HepG2 (cell line): ENCODE data around the gene TPRG1L. TPM values are rescaled to one million over a fixed set of nuclear protein-coding genes. Genes with fewer than 3 reads are reported as not detected.

ENCODE experiments used
- ARHGAP35 ChIP-seq: sonication (generic); formaldehyde crosslinking; IDR thresholded peaks from 2 replicates; pipeline ENCODE4 v1.9.0; 2022; ENCODE audit warnings: mild to moderate bottlenecking, inconsistent platforms, moderate library complexity, missing genetic modification reagents, borderline replicate concordance
- ASH2L ChIP-seq: fragments of 300-600, 200-600 bp; sonication (generic); IDR thresholded peaks from 2 replicates; pipeline ENCODE4 v1.7.0; 2017; ENCODE audit warnings: low read depth, mild to moderate bottlenecking, moderate library complexity, mixed read lengths, low read length; ENCODE audit not compliant: insufficient read length
- CBFB ChIP-seq: sonication (generic); formaldehyde crosslinking; IDR thresholded peaks from 2 replicates; pipeline ENCODE4 v1.4.0; 2020; ENCODE audit warnings: missing genetic modification reagents
- KDM6A ChIP-seq: IDR thresholded peaks from 2 replicates; pipeline ENCODE4 v1.6.1; 2016; ENCODE audit warnings: low read depth
- KLF12 ChIP-seq: sonication (generic); formaldehyde crosslinking; IDR thresholded peaks from 2 replicates; pipeline ENCODE4 v1.4.0; 2020; ENCODE audit warnings: missing genetic modification reagents, borderline replicate concordance
- MTA1 ChIP-seq: sonication (generic); formaldehyde crosslinking; IDR thresholded peaks from 2 replicates; pipeline ENCODE4 v1.4.0; 2020; ENCODE audit warnings: missing genetic modification reagents, mild to moderate bottlenecking, borderline replicate concordance
- NFE2 ChIP-seq: sonication (generic); formaldehyde crosslinking; IDR thresholded peaks from 2 replicates; pipeline ENCODE4 v1.4.0; 2020; ENCODE audit warnings: missing genetic modification reagents
- POGZ ChIP-seq: sonication (generic); formaldehyde crosslinking; IDR thresholded peaks from 2 replicates; pipeline ENCODE4 v1.4.0; 2020; ENCODE audit warnings: mild to moderate bottlenecking, missing genetic modification reagents
- SMAD1 ChIP-seq: sonication (generic); formaldehyde crosslinking; IDR thresholded peaks from 2 replicates; pipeline ENCODE4 v1.4.0; 2020; ENCODE audit warnings: missing genetic modification reagents, low read depth, mild to moderate bottlenecking, borderline replicate concordance
- SP2 ChIP-seq: sonication (generic); formaldehyde crosslinking; IDR thresholded peaks from 2 replicates; pipeline ENCODE4 v1.5.1; 2020; ENCODE audit warnings: mild to moderate bottlenecking, missing genetic modification reagents
- ZBTB4 ChIP-seq: sonication (generic); formaldehyde crosslinking; IDR thresholded peaks from 2 replicates; pipeline ENCODE4 v1.4.0; 2020; ENCODE audit warnings: missing genetic modification reagents, mild to moderate bottlenecking, borderline replicate concordance
- ZNF17 ChIP-seq: sonication (generic); formaldehyde crosslinking; IDR thresholded peaks from 2 replicates; pipeline ENCODE4 v1.5.0; 2020; ENCODE audit warnings: mild to moderate bottlenecking, missing genetic modification reagents
- ZNF431 ChIP-seq: sonication (generic); formaldehyde crosslinking; IDR thresholded peaks from 2 replicates; pipeline ENCODE4 v1.9.0; 2022; ENCODE audit warnings: missing genetic modification reagents, low read depth, mild to moderate bottlenecking, borderline replicate concordance
- ZNF543 ChIP-seq: sonication (generic); formaldehyde crosslinking; IDR thresholded peaks from 2 replicates; pipeline ENCODE4 v1.4.0; 2020; ENCODE audit warnings: mild to moderate bottlenecking, missing genetic modification reagents
- ZNF549 ChIP-seq: sonication (generic); formaldehyde crosslinking; IDR thresholded peaks from 2 replicates; pipeline ENCODE4 v1.5.0; 2020; ENCODE audit warnings: missing genetic modification reagents
- ZNF777 ChIP-seq: sonication (generic); formaldehyde crosslinking; IDR thresholded peaks from 2 replicates; pipeline ENCODE4 v1.4.0; 2020; ENCODE audit warnings: missing genetic modification reagents
- ZNF781 ChIP-seq: sonication (generic); formaldehyde crosslinking; IDR thresholded peaks from 2 replicates; pipeline ENCODE4 v1.5.1; 2020; ENCODE audit warnings: borderline replicate concordance, mild to moderate bottlenecking, missing genetic modification reagents; ENCODE audit errors: not compliant biosample characterization
- ZNF878 ChIP-seq: sonication (generic); formaldehyde crosslinking; IDR thresholded peaks from 2 replicates; pipeline ENCODE4 v1.8.1; 2023; ENCODE audit warnings: mild to moderate bottlenecking, missing genetic modification reagents, moderate library complexity
- ZSCAN30 ChIP-seq: sonication (generic); formaldehyde crosslinking; IDR thresholded peaks from 2 replicates; pipeline ENCODE4 v1.5.0; 2020; ENCODE audit warnings: mild to moderate bottlenecking, missing genetic modification reagents
- polyA plus RNA-seq, 8 experiments: library from polyadenylated mRNA; depleted of rRNA in 3 of 8; stranded (reverse) in 7 of 8; unstranded in 1 of 8; fragments of >200 nt; fragmentation: Illumina TruSeq in 4 of 8; extraction: Trizol in 4 of 8; gene quantifications; 2 replicates each; pipeline versions ENCODE4 v1.2.1 to v1.2.3, GENCODE V29; 2011 to 2016; ENCODE audit warnings: low read depth in 4 of 8, missing spikeins in 1 of 8, mixed read lengths in 1 of 8; ENCODE audit not compliant: insufficient read depth in 1 of 8
- total RNA-seq, 5 experiments: library from RNA; depleted of rRNA; stranded (reverse); fragments of >200 nt; fragmentation: Illumina TruSeq; extraction: Trizol; gene quantifications; 2 replicates each; pipeline ENCODE4 v1.2.3, GENCODE V29; 2016; ENCODE audit warnings: low read depth in 1 of 5
- TF ChIP-seq, protein P1 (sequence below): sonication (generic); formaldehyde crosslinking; IDR thresholded peaks from 2 replicates; pipeline ENCODE4 v1.4.0; 2020; ENCODE audit warnings: mild to moderate bottlenecking, missing genetic modification reagents
- TF ChIP-seq, protein P2 (sequence below): sonication (generic); formaldehyde crosslinking; IDR thresholded peaks from 2 replicates; pipeline ENCODE4 v1.5.0; 2020; ENCODE audit warnings: missing genetic modification reagents

The TPRG1L gene
- total and polyA plus RNA-seq, 2 of the 13 experiments (the other 11 are each of a cell fraction or from before 2014, with no cell fraction given), result 21.3 to 37.4 TPM

DNA sequence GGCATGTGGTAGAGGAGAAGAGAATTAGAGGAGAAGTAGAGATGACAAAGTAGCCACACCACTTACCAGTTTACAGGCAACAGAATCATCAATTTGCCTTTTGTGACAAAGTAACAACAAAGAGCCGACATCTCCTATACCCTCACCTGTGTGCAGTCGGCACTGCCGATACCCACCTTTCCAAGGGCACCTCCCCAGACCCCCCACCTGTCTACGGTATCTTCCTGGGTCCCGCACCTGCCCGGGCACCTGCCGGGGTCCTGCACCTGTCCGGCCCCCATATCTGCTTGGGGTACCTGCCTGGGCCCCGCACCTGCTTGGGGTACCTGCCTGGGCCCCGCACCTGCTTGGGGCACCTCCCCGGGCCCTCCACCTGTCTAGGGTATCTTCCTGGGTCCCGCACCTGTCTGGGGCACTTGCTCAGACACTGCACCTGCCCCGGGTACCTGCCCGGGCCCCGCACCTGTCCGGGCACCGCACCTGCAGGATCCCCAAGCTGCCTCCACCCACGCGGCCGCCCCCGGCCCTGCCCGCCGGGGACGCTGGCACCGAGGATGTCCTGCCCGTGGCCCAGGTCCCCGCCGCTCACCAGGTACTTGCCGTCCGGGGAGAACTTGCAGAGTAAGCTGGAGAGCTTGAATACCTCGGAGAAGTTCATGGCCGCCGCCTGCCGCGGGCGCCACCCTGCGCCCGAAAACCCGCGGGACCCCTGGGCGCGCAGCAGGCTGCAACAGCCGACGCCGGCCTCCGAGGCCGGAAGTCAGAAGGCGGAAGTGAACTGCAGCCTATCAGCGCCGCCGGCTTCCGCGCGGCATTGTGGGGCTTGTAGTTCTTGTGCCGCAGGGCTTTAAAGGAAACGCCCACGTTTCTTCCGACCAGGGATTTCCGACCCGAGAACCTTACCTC is 24.8 kb downstream of the TPRG1L start, which contains the start of gene WRAP73 (continued):
- 0 out of 2 replicates have a peak, but pooled peaks have one; percentile 59 for TF ChIP-seq SP2
- no peak for TF ChIP-seq ZBTB4 (CRISPR knock-in tag)
- no peak for TF ChIP-seq POGZ (CRISPR knock-in tag)
- no peak; the same call in 1 of the 2 replicates for TF ChIP-seq ZSCAN30
- TF ChIP-seq ZNF781 (CRISPR knock-in tag), result no peak
- TF ChIP-seq CBFB (CRISPR knock-in tag), result 0 out of 2 replicates have a peak, but pooled peaks have one; percentile 18
- TF ChIP-seq KLF12 (CRISPR knock-in tag), result no peak
- TF ChIP-seq ZNF878 (CRISPR knock-in tag), result no peak
- TF ChIP-seq NFE2 (CRISPR knock-in tag), result no peak
- no peak for TF ChIP-seq ZNF17 (CRISPR knock-in tag)
- TF ChIP-seq KDM6A (CRISPR knock-in tag), result no peak
- TF ChIP-seq ZNF431, result no peak
- peak; percentile 67 for TF ChIP-seq ZNF777 (CRISPR knock-in tag)
- peak; percentile 50; the same call in 1 of the 2 replicates for TF ChIP-seq MTA1 (CRISPR knock-in tag)
- peak; percentile 66 for TF ChIP-seq ASH2L
- peak; percentile 45; the same call in 1 of the 2 replicates for TF ChIP-seq ARHGAP35 (CRISPR knock-in tag)
- TF ChIP-seq, protein P1, sequence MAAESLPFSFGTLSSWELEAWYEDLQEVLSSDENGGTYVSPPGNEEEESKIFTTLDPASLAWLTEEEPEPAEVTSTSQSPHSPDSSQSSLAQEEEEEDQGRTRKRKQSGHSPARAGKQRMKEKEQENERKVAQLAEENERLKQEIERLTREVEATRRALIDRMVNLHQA (CRISPR knock-in tag), result no peak
- 0 out of 2 replicates have a peak, but pooled peaks have one; percentile 53 for TF ChIP-seq ZNF543 (CRISPR knock-in tag)
- TF ChIP-seq ZNF549 (CRISPR knock-in tag), result no peak
- TF ChIP-seq SMAD1 (CRISPR knock-in tag), result 0 out of 2 replicates have a peak, but pooled peaks have one; percentile 58
- TF ChIP-seq, protein P2, sequence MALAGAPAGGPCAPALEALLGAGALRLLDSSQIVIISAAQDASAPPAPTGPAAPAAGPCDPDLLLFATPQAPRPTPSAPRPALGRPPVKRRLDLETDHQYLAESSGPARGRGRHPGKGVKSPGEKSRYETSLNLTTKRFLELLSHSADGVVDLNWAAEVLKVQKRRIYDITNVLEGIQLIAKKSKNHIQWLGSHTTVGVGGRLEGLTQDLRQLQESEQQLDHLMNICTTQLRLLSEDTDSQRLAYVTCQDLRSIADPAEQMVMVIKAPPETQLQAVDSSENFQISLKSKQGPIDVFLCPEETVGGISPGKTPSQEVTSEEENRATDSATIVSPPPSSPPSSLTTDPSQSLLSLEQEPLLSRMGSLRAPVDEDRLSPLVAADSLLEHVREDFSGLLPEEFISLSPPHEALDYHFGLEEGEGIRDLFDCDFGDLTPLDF (CRISPR knock-in tag), result peak; percentile 74; the same call in 1 of the 2 replicates
